ENCODE measurements around the gene RELL2.
A peak's percentile ranks its signal among the peaks of the same experiment; 100 is the strongest.

Gene RELL2

DNA sequence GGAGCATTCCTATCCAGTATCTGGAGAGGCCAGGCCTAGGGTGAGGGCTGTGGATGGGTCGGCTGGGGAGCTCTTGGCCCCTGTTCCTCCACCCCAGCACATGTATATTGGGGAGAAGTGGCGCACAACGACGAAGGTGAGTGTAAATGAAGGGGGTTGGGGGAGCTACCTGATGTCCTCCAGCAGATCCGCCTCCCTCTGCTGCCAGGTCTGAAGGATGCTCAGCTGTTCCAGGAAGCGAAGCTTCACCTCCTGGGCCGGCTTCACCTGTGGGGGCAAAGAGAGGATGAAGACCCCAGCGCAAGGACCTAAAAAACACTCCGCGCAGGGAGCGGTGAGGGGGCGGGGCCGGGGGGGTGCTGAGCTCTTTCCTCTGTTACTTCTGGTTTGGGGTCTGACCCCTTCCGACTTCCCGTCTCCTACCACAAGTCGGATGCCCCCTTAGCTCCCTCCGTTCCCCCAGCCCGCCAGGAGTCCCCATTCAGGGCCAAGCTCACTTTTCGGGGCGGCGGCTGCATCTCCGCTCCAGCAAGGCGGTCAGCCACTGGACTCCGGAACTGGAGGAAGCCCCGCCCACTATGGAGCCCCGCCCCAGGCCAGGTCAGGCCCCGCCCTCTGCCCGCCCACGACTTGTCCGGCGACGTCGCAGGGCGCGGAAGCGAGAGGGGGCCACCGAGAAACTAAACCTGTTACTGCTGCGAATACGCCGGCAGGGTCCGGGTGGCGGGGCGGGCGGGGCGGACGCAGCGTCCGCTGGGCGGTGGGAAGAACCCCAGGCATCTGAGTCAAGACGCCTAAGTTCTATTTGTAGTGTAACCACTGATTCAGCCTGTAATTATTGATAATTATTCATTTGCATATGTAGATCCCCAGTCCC is 14.3 kb downstream of the RELL2 start, which contains the start of gene FCHSD1:
FCHSD1 (minus strand) TSS at position 568 of the 877 bp plus-strand sequence; CDS start at position 518, 50 bp downstream.
- peak; percentile 79 for DNase-seq

GRCh38 chr5:141651728-141652105 is 14.9 kb downstream of the RELL2 start:
- no peak for DNase-seq

GRCh38 chr5:141654298-141654697 is 17.5 kb downstream of the RELL2 start:
- no peak for DNase-seq

- DNase-seq = no peak
These were observed 18.2 kb downstream of the RELL2 start for GRCh38 chr5:141655020-141655419.

DNA sequence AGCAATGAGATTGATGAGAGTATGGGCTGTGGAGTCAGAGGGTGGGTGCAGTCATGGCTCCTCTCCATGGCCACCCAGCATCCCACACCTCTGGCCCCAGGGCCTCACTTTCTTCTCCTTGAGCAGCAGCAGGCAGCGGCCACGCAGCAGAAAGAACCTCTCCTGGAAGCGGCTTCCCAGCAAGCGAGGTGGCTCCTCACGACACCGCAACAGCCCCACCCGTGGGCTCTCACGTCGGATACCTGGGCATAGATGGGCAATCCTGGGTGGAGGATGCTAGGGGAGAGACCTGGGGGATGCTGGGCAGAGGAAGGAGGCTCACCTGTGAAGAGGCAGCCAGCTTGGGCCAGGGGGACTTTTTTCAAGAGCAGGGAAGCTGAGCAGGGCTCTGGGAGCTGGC is 19.6 kb downstream of the RELL2 start:
- no peak for DNase-seq

- DNase-seq = no peak
These were observed 20.6 kb downstream of the RELL2 start for GRCh38 chr5:141657404-141657803.

- no peak for DNase-seq
These were observed 21.2 kb downstream of the RELL2 start for GRCh38 chr5:141657937-141658545.

GRCh38 chr5:141662028-141662427 is 25.2 kb downstream of the RELL2 start:
- no peak for DNase-seq

DNA sequence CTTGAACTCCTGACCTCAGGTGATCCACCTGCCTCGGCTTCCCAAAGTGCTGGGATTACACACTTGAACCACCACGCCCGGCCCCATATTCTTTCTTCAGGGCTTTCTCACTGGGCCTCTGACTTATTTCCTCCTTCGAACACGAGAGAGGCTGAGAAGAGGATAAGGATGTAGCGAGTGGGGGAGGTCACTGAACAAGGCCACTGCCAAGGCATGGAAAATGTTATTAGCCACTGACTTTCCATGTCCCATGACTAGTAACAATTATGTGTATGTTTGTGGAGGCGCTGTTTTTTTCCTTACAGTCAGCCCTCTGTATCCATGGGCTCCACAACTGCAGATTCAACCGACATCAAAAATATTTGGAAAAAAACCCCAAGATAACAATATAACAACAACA is 26.7 kb downstream of the RELL2 start:
- DNase-seq = no peak

DNA sequence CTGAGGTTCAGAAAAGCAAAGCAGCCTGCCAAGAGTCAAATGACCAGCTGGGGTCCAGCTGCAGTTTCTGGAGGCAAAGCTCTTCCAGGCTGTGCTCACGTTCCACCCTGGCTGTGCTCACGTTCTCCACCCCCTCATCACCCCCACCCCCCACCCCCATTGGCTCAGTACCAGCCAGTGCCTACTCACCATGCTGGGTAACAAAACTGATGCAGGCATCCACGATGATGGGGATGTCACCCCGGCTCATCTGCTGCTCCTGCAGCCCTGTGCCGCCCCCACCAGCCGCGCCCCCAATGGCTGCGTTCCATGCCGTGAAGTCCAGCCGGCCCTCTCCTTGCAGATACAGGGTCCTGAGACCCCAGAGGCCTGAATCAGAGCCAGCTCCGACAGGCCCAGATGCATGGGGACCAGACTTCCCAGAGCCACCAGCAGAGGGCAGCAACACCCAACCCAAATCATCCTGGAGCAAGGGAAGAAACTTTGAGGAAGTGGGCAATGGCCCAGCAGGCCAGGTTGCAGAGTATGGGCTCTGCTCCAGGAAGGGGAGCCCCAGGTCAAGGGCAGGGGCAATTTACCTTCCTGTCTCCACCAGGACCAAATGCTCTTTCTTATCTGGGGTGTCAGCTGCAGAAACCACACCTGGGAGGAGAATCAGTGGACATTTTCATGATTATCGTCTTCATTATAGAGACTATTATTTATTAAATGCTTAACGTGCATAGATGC is 28.1 kb downstream of the RELL2 start:
- DNase-seq = peak; percentile 76

DNA sequence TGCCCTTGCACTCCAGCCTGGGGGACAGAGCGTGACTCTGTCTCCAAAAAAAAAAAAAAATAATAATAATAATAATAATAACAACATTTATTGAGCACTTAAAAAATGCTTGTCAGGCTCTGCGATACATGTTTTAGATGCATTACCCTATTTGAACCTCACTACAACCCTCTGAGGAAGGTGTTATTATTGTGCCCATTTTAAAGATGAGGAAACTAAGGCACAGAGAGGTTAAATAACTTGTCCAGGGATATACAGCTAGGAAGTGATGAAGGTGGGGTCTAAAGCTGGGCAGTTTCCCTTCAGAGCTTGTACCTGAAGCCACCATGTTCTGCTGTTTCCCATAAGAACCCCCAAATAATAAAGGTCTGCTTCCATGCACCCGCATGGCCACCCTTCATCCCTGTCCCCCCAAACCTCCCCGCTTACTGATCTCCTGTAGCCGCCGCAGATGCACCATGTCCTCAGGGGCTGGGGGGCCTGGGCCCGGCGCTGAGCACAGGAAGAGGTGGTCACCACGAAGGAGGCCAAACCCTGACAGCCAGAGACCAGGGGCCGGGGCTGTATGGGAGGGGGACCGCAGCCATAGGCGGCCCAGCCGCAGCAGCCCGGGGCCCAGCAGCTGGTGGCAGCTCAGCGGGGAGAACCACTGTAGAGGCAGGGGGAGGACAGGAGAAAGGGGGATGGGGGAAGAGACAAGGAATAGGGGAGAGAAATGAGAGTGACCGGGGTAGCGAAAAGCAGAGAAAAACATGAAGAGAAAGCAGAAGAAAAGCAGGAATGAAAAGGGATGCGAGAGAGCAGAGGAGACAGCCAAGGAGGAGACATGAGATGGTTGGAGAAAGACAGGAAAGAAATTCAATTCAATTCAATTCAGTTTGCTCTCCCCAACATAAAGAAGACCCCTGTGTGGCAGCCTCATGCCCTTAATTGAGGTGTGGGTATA is 29.5 kb downstream of the RELL2 start:
- DNase-seq = no peak

GRCh38 chr5:141668601-141669265 is 31.9 kb downstream of the RELL2 start:
- no peak for DNase-seq

- DNase-seq = no peak
These were observed 32.7 kb downstream of the RELL2 start for GRCh38 chr5:141669520-141669919.

- DNase-seq = no peak
These were observed 35.5 kb downstream of the RELL2 start for GRCh38 chr5:141672071-141672840.

DNA sequence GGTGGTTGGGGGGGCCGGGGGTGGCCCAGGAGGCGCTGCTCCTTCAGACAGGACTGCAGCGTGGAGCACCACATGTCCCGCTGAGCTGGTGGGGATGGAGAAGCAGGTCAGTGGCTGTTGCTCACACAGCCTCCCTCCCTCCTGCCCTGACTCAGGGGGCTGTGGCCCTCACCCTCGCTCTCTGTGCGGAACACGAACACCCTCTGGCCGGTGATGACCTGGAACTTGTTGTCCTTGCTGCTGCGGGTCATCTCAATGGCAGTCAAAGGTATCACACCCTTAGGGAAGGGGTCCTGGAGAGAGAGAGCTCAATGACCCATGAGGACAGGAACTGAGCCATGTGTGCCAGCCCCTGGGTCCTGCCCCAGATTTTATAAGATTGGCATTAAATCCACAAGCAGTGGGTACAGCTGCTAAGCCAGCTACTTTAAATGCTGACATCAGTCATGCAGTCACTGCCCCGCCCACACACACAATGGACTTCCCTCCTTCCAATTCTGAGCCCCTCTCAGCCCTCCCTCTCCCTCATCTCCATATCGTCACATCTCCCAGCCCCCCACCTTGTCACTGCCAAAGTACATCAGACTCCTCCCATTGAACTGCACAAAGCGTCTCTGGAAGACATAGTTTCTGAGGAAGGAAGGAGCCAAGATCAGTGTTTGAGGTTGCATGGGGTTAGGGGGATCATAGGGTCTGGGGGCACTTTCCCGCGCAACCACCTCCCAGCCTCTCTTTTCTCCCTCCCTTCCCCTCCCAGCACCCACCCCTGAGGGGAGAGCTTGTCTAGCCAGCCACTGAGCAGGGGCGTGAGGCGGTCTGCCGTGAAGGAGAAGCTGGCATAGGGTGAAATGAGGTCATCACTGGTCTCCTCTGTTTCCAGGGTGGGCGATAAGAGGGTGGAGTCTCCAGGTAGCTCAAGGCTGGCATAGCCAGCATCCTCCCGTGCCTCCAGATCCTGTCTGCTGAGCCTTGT is 36.3 kb downstream of the RELL2 start:
- DNase-seq = no peak

GRCh38 chr5:141674747-141675146 is 38.0 kb downstream of the RELL2 start:
- DNase-seq = no peak

DNA sequence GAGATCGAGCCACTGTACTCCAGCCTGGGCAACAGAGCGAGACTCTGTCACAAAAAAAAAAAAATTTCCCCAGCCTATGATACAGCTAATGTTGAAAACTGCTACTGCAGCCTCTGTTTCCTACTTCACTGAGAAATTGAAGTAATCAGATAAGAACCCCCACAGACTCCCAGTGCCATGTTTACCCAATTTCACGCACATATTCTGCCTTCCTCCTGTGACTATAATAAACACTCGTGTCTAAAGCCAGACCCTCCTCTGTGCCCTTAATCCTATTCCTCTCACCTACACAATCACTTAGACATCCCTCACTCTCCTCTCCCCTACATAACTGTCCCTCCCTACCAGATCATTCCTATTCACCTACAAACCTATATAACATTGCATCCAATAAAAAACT is 38.9 kb downstream of the RELL2 start:
- DNase-seq = no peak

DNA sequence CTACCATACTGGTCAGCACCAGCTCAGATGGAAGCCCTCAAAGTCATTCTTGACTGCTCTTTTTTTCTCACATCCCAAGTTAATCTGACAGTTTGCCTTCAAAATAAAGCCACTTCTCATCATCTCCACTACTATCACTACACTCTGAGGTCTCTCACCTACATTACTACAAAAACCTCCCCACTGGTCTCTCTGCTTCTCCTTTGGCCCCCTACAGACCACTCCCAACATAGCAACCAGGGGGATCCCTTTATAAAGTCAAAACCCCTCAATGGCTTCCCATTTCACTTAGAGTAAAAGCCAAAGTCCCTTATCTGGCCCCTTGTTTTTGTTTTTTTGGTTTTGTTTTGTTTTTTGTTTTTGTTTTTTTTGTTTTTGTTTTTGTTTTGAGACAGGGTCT is 40.6 kb downstream of the RELL2 start:
- DNase-seq = no peak

GRCh38 chr5:141680178-141680577 is 43.4 kb downstream of the RELL2 start:
- no peak for DNase-seq

DNA sequence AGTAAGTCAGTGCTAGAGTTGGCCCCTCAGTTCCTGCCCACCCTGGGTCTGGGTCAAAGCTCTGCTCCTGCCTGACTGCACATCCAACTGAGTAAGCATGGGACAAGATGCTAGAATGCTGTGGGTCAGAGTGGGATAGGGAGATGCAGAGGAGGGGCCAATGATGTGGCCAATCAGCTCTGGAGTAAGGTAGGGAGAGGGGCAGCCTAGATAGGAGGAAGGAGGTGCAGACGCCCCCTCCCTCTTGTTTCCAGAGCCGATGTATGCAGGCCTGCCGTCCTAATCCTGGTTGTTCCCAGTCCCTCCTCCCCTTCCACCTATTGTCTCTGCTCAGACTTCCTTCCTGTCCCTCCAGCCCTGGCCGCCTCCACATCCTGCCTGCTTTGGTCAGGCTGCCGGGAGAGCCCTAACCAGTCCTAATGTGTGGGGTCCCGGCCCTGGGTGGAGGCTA is 44.0 kb downstream of the RELL2 start:
- DNase-seq = no peak

Measured in activated CD8-positive, alpha-beta memory T cell treated with anti-CD3 and anti-CD28 coated beads, Interleukin-2, amount 50 U/mL, for 4 hours (primary cell).